ENCODE data around the gene C2orf80.
"Not testable (repeated sequence)": the region's sequence is repeated elsewhere in the genome, so short reads cannot be mapped to it uniquely, and the experiment has no call there.

C2orf80 gene

DNA sequence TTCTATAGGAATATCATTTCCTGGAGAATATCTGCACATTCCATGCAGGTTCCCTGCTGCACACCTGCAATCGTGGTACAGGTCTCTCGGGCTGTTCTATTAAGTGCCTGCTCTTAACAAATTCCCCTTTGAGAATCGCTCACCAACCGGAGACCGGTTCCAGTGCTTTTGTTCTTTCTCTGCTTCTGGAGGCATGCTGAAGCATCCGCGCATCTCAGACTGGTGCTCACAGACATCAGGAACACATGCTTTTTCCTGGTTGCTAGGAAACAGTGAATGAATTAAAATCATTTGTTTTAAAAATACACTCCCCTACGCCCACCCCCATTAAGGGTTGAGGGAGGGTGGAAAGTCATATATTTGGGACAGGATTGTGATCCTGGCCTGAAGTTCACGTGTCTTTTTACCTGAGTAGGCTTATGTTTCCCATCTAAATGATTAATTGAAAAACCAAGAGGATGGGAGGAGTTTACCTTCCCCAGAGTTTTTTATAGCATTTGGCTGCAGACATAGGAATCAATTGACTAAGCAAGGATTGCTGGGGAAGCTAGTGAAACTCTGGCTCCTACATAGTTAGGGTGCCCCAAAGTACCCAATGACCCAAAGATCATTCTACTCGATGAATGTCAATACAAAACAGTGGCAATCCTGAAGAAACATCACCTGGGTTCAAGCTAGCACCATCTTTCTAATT, at the start of gene C2orf80:
Gene C2orf80, minus strand, starts transcription at position 221 of the 694 bp plus-strand sequence. CDS start 3,044 bp downstream, outside the sequence.
- DNase-seq (ENCODE audit: low spot score): no peak

DNA sequence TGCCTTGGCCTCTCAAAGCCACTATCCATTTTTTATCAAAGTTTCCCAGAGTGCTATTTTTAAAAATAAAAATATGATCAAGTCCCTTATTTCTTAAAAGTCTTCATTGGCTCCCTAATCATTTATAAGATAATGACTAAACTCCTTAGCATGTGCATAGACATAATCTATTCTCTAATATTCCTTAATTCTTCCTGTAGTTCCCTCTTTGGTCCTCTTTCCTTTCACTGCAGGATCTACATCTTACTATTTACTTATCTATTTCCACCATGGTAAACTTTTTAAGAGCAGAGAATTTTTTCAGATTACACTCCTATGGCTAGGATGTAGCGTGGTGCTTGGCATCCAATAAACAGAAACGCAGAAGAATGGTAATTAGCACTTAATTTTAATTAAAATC, 46.0 kb upstream of the C2orf80 start:
- no peak for DNase-seq (ENCODE audit: low spot score)

DNA sequence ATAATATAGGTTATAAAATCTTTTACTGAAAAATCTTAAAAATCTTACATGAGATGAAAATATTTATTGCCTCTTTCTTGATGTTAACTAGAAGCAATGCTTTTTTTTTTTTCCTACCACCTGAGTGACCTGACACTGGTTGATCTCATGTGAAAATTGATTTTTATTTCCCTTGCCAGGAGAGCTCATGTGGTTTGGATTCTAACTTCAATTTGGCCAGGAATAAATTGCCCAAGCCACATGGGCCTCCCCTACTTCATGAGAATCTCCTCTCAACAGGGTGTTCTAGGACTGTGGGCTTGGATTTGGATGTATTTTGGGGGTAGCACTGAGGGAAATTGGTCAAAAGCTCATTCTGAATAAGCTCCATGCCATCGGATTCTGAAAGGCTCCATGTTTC, 45.0 kb upstream of the C2orf80 start:
- no peak for DNase-seq (ENCODE audit: low spot score)

DNA sequence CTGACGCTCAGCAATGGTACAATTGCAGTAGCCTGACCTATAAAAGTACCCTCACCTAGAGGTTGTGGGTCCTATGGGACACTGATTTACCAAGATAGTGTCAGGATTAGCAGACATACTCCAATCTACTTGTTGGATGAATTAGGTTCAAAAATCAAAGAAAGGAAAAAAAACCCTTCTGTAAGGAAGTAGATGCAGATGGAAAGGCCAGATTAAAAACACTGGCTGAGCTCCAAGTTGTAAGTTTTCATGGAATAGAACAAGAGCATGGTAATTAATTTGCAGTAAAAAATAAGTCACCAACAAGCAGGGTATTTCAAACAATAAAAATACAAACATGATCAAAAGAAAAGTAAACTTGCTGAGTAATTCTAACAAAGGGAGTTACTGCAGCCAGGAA, 38.6 kb upstream of the C2orf80 start:
- no peak for DNase-seq (ENCODE audit: low spot score)

DNA sequence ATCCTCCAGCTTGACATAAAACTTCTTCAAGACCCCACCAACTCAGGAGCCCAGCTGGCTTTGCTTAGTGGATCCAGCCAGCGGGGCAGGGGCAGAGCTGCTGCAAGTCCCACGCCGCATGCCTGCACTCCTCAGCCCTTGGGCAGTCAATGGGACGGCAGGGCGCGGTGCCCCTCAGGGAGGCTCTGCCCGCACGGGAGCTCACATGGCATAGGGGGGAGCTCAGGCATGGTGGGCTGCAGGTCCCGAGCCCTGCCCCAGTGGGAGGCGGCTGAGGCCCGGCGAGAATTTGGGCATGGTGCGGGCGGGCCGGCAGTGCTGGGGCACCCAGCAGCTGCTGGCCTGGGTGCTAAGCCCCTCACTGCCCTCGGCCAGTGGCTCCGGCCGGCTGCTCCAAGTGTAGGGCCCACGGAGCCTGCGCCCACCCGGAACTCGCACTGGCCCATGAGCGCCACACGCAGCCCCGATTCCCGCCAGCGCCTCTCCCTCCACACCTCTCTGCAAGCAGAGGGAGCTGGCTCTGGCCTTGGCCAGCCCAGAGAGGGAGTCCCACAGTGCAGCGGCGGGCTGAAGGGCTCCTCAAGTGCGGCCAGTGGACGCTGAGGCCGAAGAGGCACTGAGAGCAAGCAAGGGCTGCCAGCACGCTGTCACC, 37.9 kb upstream of the C2orf80 start:
- no peak for DNase-seq (ENCODE audit: low spot score)

DNA sequence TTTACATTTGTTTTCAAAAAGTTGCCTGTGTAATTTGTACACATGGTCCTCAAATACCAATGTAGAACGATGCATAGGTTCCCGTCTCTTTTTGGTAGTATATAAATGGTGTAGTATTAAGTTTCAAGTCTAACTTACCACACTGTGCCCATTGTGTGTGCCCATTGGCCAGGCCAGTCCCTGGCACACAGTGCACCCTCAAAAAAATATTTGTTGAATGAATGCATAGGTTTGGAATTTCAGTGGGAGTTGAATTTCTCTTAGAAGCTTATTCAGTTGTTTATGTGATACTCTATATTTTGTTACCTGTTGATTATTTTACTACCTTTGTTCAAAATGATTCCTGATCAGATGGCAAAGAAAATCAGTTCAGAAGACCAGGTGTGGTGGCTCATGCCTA, 35.0 kb upstream of the C2orf80 start:
- DNase-seq (ENCODE audit: low spot score): no peak

DNA sequence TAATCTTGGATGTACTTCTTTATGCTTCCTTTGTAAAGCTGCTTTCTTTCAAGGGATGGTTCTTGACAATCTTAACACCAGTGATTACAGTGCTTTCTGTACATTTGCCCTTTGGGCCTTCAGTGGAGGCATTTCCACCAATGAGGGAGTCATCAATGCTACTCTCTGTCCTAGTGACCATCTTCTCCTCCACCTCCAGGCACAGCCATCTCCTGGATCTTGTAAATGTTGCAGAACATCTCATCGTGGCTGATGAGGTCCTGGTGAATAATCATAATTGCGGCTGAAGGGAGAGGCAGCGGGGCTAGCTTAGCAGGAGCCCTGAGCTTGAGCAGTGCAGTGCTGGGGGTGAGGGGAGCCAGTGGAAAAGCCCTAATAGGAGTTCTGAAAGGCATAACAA, 32.5 kb upstream of the C2orf80 start:
- no peak for DNase-seq (ENCODE audit: low spot score)

DNA sequence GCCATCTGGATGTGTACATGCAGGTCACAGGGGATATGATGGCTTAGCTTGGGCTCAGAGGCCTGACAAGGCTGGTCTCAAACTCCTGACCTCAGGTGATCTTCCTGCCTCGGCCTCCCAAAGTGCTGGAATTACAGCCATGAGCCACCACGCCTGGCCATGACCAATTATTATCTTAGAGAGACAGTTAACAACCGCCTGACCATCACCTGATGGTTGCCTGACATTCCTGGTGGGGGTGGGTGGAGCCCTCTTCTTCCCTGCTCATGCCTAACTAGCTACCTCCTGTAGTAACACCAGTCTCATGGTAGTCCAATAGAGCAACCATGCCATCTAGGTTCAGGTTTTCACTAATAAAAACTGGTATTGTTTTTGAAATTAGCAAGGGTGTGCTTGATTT, 32.0 kb upstream of the C2orf80 start:
- DNase-seq (ENCODE audit: low spot score): not testable (repeated sequence)

DNA sequence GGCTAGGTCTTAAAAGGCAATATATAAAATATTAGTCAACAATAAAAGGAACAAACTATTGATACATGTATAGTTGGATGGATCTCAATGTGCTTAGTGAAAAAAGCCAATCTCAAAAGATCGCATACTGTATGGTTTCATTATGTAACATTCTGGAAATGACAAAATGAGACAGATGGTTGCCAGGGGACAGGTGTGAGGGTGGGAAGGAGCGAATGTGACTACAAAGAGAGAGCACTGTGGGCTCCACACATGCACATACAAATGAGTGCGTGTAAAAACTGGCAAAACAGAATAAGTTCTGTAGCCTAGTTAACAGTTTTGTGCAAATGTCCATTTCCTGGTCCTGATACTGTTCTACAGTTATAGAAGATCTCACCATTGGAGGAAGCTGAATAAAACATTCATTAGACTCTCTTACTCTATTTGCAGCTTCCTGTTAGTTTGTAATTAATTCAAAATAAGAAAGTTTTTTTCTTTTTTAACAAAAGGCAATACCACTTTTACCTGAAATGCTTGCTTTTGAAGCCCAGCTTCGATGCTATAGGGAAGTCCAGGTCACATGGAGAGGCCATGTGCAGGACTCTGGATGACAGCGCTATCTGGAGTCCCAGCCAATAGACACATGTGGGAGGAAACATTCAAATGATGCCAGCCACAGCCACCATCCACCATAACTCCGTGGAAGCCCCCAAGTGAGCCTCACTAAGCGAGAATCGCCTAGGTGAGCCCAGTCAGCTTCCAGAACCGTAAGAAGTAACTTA, 21.0 kb upstream of the C2orf80 start:
- no peak for DNase-seq (ENCODE audit: low spot score)

DNA sequence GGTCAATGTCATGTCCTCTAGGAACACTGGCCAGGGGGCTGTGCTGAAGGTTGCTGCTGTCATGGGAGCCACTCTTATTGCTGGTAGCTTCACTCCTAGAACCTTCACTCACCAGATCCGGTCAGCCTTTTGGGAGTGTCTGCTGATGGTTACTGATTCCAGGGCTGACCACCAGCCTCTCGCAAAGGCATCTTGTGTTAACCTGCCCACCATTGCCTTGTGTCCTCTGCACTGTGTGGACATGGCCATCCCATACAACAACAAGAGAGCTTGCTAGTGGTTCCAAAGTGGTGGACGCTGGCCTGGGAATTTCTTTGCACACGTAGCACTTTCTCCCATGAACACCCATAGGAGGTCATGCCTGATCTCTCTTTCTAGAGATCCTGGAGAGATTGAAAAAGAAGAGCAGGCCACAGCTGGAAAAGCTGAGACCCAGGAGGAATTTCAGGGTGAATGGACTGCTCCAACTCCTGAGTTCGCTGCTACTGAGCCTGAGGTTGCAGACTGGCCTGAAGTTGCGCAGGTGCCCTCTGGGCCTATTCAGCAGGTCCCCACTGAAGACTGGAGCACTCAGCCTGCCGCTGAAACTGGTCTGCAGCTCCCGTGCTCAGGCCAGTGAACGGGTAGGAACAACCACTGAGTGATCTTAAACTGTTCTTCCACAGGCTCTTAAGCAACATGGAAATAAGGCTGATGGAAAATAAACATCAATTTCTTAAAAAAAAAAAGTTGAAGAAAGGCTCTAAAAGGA, 18.7 kb upstream of the C2orf80 start:
- DNase-seq (ENCODE audit: low spot score): no peak

DNA sequence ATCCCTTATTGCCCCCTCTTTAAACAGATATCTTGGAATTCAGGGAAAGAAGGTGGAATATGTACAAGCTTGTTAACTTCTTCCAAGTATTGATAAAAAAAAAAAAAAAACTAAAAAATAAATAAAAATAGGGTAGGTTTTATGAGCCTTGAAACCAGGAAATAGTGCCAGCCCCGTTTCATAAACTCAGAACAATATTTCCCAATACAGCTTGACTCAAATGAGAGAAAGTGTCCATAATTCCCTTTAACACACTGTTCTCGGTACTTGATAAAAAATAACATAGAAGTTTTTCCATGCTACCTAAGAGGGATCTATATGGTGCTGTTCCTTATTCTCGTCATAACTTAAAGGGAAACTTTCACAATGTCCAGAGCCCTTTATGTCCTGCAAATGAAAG, 17.9 kb upstream of the C2orf80 start:
- DNase-seq (ENCODE audit: low spot score): no peak

DNA sequence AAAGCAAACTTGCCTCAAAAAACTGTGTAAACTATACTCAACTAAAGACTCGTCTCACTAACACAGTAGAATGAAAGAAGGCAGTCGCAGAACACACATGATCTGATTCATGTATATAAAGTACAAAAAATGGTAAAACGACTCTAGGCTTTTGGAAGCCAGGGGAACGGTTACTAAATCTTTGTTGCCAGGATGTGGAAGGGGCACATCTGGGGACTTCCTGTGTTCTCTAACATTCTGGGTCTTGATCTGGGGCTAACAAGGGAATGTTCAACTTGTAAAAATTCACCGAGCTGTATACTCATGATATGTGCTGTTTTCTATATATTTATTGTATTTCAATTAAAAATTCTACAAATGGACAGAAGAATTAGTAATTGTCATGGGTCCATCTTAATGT, 14.3 kb upstream of the C2orf80 start:
- DNase-seq (ENCODE audit: low spot score): no peak

DNA sequence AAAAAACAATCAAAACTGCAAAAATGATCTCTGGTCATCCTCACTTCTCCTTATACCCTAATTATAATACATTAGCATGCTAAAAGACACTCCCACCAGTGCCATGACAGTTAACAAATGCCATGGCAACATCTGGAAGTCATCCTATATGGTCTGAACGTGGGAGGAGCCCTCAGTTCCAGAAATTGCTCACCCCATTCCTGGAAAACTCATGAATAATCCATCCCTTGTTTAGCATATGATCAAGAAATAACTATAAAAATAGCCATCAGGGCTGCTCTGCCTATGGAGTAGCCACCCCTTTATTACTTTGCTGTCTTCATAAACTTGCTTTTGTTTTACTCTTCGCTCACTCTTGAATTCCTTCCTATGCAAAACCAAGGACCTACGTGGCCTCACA, 5.7 kb upstream of the C2orf80 start:
- DNase-seq (ENCODE audit: low spot score): no peak

DNA sequence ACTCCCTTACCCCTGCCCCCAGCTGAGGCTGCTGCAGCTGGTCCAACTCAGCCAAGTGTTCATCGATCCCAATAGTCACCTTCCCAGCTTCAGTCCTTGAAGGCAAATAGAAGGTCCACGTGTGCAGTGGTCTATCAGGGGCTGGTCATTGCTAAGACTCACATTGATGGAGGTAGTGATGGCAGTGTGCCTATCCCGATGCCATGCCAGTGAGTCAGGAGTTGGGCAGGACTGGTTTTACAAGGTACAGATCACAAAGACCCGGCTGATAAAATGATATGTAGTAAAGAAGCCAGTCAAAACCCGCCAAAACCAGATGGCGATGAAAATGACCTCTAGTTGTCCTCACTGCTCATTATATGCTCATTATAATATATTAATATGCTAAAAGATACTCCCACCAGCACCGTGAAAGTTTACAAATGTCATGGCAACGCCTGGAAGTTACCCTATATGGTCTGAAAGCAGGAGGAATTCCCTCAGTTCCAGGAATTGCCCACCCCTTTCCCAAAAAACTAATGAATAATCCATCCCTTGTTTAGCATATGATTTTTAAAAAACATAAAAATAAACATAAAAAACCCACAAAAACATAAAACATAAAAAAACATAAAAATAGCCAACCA, 2.9 kb upstream of the C2orf80 start:
- DNase-seq (ENCODE audit: low spot score): no peak

DNA sequence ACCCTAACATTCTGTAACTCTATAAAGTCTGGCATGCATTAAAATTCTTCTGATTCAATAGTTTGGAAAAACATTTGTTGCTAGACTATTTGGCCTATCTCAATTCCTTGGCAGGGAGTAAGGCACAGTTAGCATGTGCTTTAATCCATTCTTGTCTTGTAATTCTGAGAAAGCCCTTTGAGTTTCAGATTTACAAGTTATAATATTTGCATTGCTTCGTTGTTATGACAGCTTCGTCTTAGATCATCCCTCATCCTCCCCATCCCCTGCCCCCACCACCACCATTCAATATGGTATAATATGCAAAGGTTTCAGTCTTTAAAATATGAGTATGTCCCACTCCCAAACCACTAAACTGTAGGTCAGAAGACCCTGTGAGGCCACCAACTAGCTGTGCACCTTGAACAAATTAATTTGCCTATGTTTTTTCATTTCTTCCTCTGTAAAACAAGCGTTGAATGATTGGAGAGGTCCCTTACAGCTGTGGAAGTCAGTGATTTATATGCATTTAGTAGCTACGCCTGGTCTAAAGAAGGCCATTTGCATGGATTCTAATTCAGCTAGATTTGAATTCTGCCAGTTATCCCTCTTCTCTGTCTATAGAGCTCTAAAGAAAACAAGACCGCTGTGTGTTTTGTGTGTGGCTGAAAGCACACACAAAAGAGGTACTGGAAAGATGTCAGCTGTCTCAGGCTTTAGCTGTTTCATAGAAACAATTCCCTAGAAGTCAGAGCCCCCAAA, 591 bp downstream of the C2orf80 start:
- DNase-seq (ENCODE audit: low spot score): no peak

DNA sequence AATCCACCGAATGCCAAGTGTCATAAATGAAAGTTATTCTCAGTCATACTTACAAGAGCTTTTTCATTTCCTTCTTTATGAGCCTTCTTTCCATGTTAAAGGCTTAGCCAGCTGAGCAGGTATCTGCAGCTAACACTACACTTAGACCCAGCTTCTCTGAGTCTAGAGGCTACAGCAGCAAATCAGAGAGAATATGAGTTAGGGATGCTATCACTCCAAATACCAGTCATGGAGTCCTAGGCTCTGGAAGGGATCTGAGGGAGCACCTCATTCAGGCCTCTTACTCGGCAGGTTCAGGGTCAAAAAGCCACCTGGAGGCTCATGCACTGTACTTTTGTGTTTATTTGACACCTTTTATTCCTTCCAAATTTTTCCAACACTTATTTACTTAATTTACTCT, 2.9 kb downstream of the C2orf80 start:
- DNase-seq (ENCODE audit: low spot score): no peak

DNA sequence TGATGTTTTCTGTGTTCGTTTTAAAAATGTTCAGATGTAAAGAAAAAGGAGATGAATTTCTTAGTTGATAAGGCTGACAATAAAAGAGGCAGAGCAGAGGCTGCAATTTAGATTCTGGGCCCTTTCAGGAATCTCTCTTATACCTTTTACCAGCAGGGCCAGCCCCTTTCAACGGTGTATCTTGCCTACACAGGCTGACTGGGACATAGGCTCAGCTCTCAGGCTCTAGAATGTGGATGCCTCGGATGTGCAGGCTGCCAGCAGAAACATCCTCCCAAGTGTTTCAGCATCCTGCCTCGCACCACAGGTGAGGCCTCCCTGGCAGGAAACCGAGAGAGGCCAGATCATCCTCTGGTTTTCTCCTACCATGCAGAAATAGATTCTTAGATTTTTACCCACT, 3.4 kb downstream of the C2orf80 start:
- no peak for DNase-seq (ENCODE audit: low spot score)

DNA sequence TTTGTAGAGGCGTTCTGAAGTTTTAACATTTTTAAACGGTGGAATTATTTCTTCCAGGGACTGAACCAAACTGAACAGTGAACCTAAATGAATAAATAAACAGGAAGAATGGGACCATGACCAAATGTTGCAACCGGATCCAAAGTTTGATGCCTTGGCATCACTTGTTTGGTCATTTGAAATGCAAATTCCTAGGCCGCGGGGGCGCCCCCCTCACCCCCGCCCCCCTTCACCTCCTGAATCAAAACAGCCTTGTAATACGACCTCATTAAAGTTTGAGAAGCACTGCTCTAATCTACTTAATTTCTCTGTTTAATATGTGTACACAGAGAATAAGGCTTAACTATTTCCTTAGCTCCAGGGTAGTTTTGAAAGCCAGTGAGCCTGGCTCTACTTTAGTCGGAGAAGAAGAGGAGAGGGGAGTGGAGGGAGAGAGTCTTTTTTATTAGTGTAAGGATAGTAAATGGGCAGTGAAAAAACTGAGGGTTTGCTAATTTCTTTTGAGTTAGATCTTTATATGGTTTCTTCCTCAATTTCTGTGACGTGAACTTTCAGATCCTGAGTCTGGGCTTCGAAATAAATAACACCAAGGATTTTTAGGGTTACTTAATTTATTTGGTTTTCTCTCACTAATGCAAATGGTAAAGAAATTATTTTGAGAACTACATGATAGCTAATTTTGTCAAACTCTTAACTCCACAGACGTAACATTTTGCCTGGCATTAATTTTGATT, 5.7 kb downstream of the C2orf80 start:
- no peak for DNase-seq (ENCODE audit: low spot score)

DNA sequence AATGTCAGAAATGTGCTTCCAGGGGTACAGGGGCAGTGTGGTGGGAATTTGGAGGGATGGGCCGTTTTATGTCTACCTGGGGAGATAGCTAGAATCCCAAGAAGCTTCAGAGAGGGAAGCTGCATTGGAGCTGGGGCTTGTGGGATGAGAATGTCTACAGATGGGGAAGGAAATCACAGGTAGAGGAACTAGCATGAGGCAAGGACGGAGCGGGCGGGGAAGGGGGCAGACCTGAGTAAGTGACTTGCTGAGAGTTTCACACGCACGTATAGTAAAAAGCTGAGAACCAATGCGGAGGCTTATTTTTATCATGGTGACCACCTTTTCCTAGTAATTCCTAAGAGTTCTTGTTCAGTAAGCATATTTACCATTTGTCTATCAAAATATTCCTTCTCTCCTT, 6.3 kb downstream of the C2orf80 start:
- DNase-seq (ENCODE audit: low spot score): no peak

DNA sequence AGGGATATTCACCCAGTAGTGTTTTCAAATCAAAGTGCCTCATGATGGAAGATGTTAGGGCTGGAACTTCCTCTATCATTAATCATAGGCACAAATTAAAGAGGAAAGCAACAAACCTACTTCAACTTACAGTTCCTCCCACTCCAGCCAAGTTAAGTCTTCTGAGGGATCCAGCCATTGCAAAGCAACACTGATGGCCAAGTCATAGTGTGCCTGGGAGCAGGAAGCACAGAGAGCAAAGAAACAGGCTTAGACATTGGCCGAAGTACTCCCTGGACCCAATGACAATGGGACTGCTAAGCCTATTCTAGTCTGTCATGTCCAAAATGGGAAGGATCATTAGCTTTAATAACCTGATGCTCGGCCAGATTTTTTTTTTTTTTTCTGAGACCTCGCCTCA, 7.0 kb downstream of the C2orf80 start:
- no peak for DNase-seq (ENCODE audit: low spot score)

Measured in activated CD4-positive, alpha-beta T cell treated with anti-CD3 and anti-CD28 coated beads, Interleukin-2, Interleukin-4, amounts not matched to agents 100 ng/mL and 50 ng/mL, durations not matched to agents 16 hours and 8 hours (primary cell).